HepG2 (cell line): ENCODE data around the gene PCSK6. TPM values are rescaled to one million over a fixed set of nuclear protein-coding genes. Genes with fewer than 3 reads are reported as not detected.

Experiments
- AFF4 ChIP-seq: sonication (generic); formaldehyde crosslinking; IDR thresholded peaks from 2 replicates; pipeline ENCODE4 v1.4.0; 2020; ENCODE audit warnings: missing genetic modification reagents
- BORCS8-MEF2B ChIP-seq: sonication (generic); formaldehyde crosslinking; IDR thresholded peaks from 2 replicates; pipeline ENCODE4 v1.8.0; 2022; ENCODE audit warnings: mild to moderate bottlenecking, missing genetic modification reagents
- CAMTA2 ChIP-seq: sonication (generic); formaldehyde crosslinking; IDR thresholded peaks from 2 replicates; pipeline ENCODE4 v1.4.0; 2020; ENCODE audit warnings: mild to moderate bottlenecking, missing genetic modification reagents, borderline replicate concordance
- CBX1 ChIP-seq: IDR thresholded peaks from one replicate; pipeline ENCODE4 v1.6.1; 2016; ENCODE audit warnings: antibody characterized with exemption, low read depth
- E2F1 ChIP-seq: sonication (generic); formaldehyde crosslinking; IDR thresholded peaks from 2 replicates; pipeline ENCODE4 v1.5.0; 2020; ENCODE audit warnings: missing genetic modification reagents
- FOXK2 ChIP-seq: fragments of 450-650 bp; IDR thresholded peaks from 2 replicates; pipeline ENCODE4 v1.6.1; 2016
- GFI1 ChIP-seq: sonication (generic); formaldehyde crosslinking; IDR thresholded peaks from 2 replicates; pipeline ENCODE4 v1.5.0; 2020; ENCODE audit warnings: missing genetic modification reagents, mild to moderate bottlenecking, borderline replicate concordance
- HOXA7 ChIP-seq: sonication (generic); formaldehyde crosslinking; IDR thresholded peaks from 2 replicates; pipeline ENCODE4 v1.8.1; 2022; ENCODE audit warnings: mild to moderate bottlenecking, missing genetic modification reagents, moderate library complexity
- HOXA9 ChIP-seq: sonication (generic); formaldehyde crosslinking; IDR thresholded peaks from 2 replicates; pipeline ENCODE4 v1.8.1; 2022; ENCODE audit warnings: missing genetic modification reagents, mild to moderate bottlenecking, moderate library complexity, borderline replicate concordance
- KAT8 ChIP-seq: IDR thresholded peaks from 2 replicates; pipeline ENCODE4 v1.6.1; 2016; ENCODE audit warnings: missing genetic modification reagents, missing compliant biosample characterization
- MBD4 ChIP-seq: IDR thresholded peaks from 2 replicates; pipeline ENCODE4 v1.6.1; 2012; ENCODE audit warnings: low read length, inconsistent platforms, borderline replicate concordance
- MED13 ChIP-seq: sonication (generic); formaldehyde crosslinking; IDR thresholded peaks from 2 replicates; pipeline ENCODE4 v1.5.0; 2020; ENCODE audit warnings: missing genetic modification reagents
- MEIS1 ChIP-seq: sonication (generic); formaldehyde crosslinking; IDR thresholded peaks from 2 replicates; pipeline ENCODE4 v1.9.0; 2021; ENCODE audit warnings: mild to moderate bottlenecking, missing genetic modification reagents, moderate library complexity, borderline replicate concordance
- MIER2 ChIP-seq: IDR thresholded peaks from 2 replicates; pipeline ENCODE4 v1.6.1; 2016; ENCODE audit warnings: missing biosample characterization, missing genetic modification reagents
- MXD4 ChIP-seq: IDR thresholded peaks from 2 replicates; pipeline ENCODE4 v1.6.1; 2016; ENCODE audit warnings: mild to moderate bottlenecking, missing biosample characterization, missing genetic modification reagents
- NCOA1 ChIP-seq: sonication (generic); formaldehyde crosslinking; IDR thresholded peaks from 2 replicates; pipeline ENCODE4 v1.9.0; 2021; ENCODE audit warnings: missing genetic modification reagents
- NKX3-1 ChIP-seq: sonication (generic); formaldehyde crosslinking; IDR thresholded peaks from 2 replicates; pipeline ENCODE4 v1.5.0; 2020; ENCODE audit warnings: missing genetic modification reagents
- POLR2AphosphoS2 ChIP-seq: IDR thresholded peaks from 2 replicates; pipeline ENCODE4 v1.6.1; 2011; ENCODE audit warnings: low read depth, low read length, improper control_type of control experiment
- RFXAP ChIP-seq: sonication (generic); formaldehyde crosslinking; IDR thresholded peaks from 2 replicates; pipeline ENCODE4 v1.4.0; 2020; ENCODE audit warnings: missing genetic modification reagents, borderline replicate concordance
- RXRA ChIP-seq: sonication (generic); formaldehyde crosslinking; IDR thresholded peaks from 2 replicates; pipeline ENCODE4 v1.5.1; 2020; ENCODE audit warnings: missing genetic modification reagents
- SMARCE1 ChIP-seq: fragments of 450-650 bp; IDR thresholded peaks from 2 replicates; pipeline ENCODE4 v1.6.1; 2017; ENCODE audit warnings: borderline replicate concordance
- SP1 ChIP-seq, 2 experiments: fragments of 450-650 bp in 1 of 2; sonication (generic) in 1 of 2; formaldehyde crosslinking in 1 of 2; IDR thresholded peaks; 2 replicates each; pipeline versions ENCODE4 v1.4.0 to v1.6.1; 2016 to 2020; ENCODE audit warnings: missing genetic modification reagents in 1 of 2
- SUZ12 ChIP-seq: fragments of 150-350 bp; IDR thresholded peaks from 2 replicates; pipeline ENCODE4 v1.6.1; 2014; ENCODE audit warnings: low read depth, low read length
- TAF1 ChIP-seq: sonication (generic); formaldehyde crosslinking; IDR thresholded peaks from 2 replicates; pipeline ENCODE4 v1.4.0; 2020; ENCODE audit warnings: missing genetic modification reagents
- TRIM24 ChIP-seq: sonication (generic); formaldehyde crosslinking; IDR thresholded peaks from 2 replicates; pipeline ENCODE4 v1.8.0; 2022; ENCODE audit warnings: mild to moderate bottlenecking, missing genetic modification reagents
- ZBTB21 ChIP-seq: sonication (generic); formaldehyde crosslinking; IDR thresholded peaks from 2 replicates; pipeline ENCODE4 v1.4.0; 2020; ENCODE audit warnings: missing genetic modification reagents
- ZNF264 ChIP-seq: sonication (generic); formaldehyde crosslinking; IDR thresholded peaks from 2 replicates; pipeline ENCODE4 v1.4.0; 2020; ENCODE audit warnings: missing genetic modification reagents
- ZNF430 ChIP-seq: sonication (generic); formaldehyde crosslinking; IDR thresholded peaks from 2 replicates; pipeline ENCODE4 v1.9.0; 2021; ENCODE audit warnings: mild to moderate bottlenecking, missing genetic modification reagents
- ZNF501 ChIP-seq: sonication (generic); formaldehyde crosslinking; IDR thresholded peaks from 2 replicates; pipeline ENCODE4 v1.5.1; 2020; ENCODE audit warnings: mild to moderate bottlenecking, moderate library complexity, missing genetic modification reagents
- ZNF749 ChIP-seq: sonication (generic); formaldehyde crosslinking; IDR thresholded peaks from 2 replicates; pipeline ENCODE4 v1.8.0; 2022; ENCODE audit warnings: mild to moderate bottlenecking, missing genetic modification reagents, moderate library complexity, borderline replicate concordance
- polyA plus RNA-seq, 8 experiments: library from polyadenylated mRNA; depleted of rRNA in 3 of 8; stranded (reverse) in 7 of 8; unstranded in 1 of 8; fragments of >200 nt; fragmentation: Illumina TruSeq in 4 of 8; extraction: Trizol in 4 of 8; gene quantifications; 2 replicates each; pipeline versions ENCODE4 v1.2.1 to v1.2.3, GENCODE V29; 2011 to 2016; ENCODE audit warnings: low read depth in 4 of 8, missing spikeins in 1 of 8, mixed read lengths in 1 of 8; ENCODE audit not compliant: insufficient read depth in 1 of 8
- total RNA-seq, 5 experiments: library from RNA; depleted of rRNA; stranded (reverse); fragments of >200 nt; fragmentation: Illumina TruSeq; extraction: Trizol; gene quantifications; 2 replicates each; pipeline ENCODE4 v1.2.3, GENCODE V29; 2016; ENCODE audit warnings: low read depth in 1 of 5

The PCSK6 gene
- total and polyA plus RNA-seq, 2 of the 13 experiments (the other 11 are each of a cell fraction or from before 2014, with no cell fraction given), result 56.5 to 155 TPM

- peak; percentile 39; the same call in 1 of the 2 replicates for TF ChIP-seq BORCS8-MEF2B (CRISPR knock-in tag)
- TF ChIP-seq GFI1 (CRISPR knock-in tag), result peak; percentile 99
- TF ChIP-seq CAMTA2 (CRISPR knock-in tag), result no peak
- peak; percentile 97 for TF ChIP-seq MED13 (CRISPR knock-in tag)
- peak; percentile 89 for TF ChIP-seq KAT8 (CRISPR knock-in tag)
- TF ChIP-seq MIER2, result peak; percentile 79; the same call in 1 of the 2 replicates
- TF ChIP-seq NKX3-1, result peak; percentile 88; the same call in 1 of the 2 replicates
- TF ChIP-seq HOXA9 (CRISPR knock-in tag), result no peak
- no peak for TF ChIP-seq POLR2AphosphoS2
- peak; percentile 94 for TF ChIP-seq ZNF430
- peak; percentile 95 for TF ChIP-seq MXD4 (CRISPR knock-in tag)
- no peak for TF ChIP-seq SP1 (IDR thresholded peaks at IDR 0.05)
- TF ChIP-seq SP1 (CRISPR knock-in tag; IDR thresholded peaks at IDR 0.05), result peak; percentile 44; the same call in 1 of the 2 replicates
- TF ChIP-seq FOXK2, result peak; percentile 55
- 0 out of 2 replicates have a peak, but pooled peaks have one; percentile 8 for TF ChIP-seq AFF4 (CRISPR knock-in tag)
- peak; percentile 98 for TF ChIP-seq RXRA (CRISPR knock-in tag)
- no peak for TF ChIP-seq SUZ12
- TF ChIP-seq MEIS1, result peak; percentile 97
- TF ChIP-seq CBX1, result no peak
- peak; percentile 86 for TF ChIP-seq ZNF501 (CRISPR knock-in tag)
- TF ChIP-seq E2F1 (CRISPR knock-in tag), result no peak
- peak; percentile 73; the same call in 1 of the 2 replicates for TF ChIP-seq RFXAP (CRISPR knock-in tag)
- no peak for TF ChIP-seq TRIM24 (CRISPR knock-in tag)
- TF ChIP-seq TAF1, result peak; percentile 62
- no peak for TF ChIP-seq SMARCE1
- peak; percentile 67 for TF ChIP-seq NCOA1
- TF ChIP-seq HOXA7, result no peak
- peak; percentile 97 for TF ChIP-seq ZNF264
- TF ChIP-seq MBD4, result peak; percentile 85
- TF ChIP-seq ZBTB21 (CRISPR knock-in tag), result peak; percentile 82
- peak; percentile 80; the same call in 1 of the 2 replicates for TF ChIP-seq ZNF749 (CRISPR knock-in tag)
Measured at GRCh38 chr15:101439285-101439919, 50.1 kb downstream of the PCSK6 start (continued).
